ENCODE results near the gene DNPEP. TPM values are rescaled to one million over a fixed set of nuclear protein-coding genes. Genes with fewer than 3 reads are reported as not detected.

The DNPEP gene
- total and polyA plus RNA-seq, 2 of the 8 experiments (the other 6 are each of a cell fraction or from before 2014, with no cell fraction given): 59.8 to 109 TPM

GRCh38 chr2:219401606-219402005 is 13.9 kb upstream of the DNPEP start (continued):
- TF ChIP-seq EP300 (IDR thresholded peaks at IDR 0.05; ENCODE audit: borderline replicate concordance in 1 of 2, low read depth in 2 of 2, low read length in 2 of 2): no peak
- no peak for TF ChIP-seq GTF2F1 (IDR thresholded peaks at IDR 0.05; ENCODE audit: borderline replicate concordance, low read depth, low read length)
- no peak for TF ChIP-seq MAFK (IDR thresholded peaks at IDR 0.05; ENCODE audit: low read depth, low read length)
- TF ChIP-seq SP2 (IDR thresholded peaks at IDR 0.05; ENCODE audit: low read length): no peak
- no peak for TF ChIP-seq RXRA (IDR thresholded peaks at IDR 0.05; ENCODE audit: insufficient read depth, low read depth, low read length)
- no peak for TF ChIP-seq SAP30 (IDR thresholded peaks at IDR 0.05; ENCODE audit: insufficient read depth, insufficient replicate concordance, low read length)
- no peak for TF ChIP-seq PHF8 (conservative IDR thresholded peaks at IDR 0.05; ENCODE audit: low read depth, low read length)
- no peak for TF ChIP-seq CHD7 (IDR thresholded peaks at IDR 0.05; ENCODE audit: insufficient replicate concordance, low read length)

Measured in H1 (cell line).